IMR-90 (cell line): ENCODE results near the gene HES1. TPM values are rescaled to one million over a fixed set of nuclear protein-coding genes. Genes with fewer than 3 reads are reported as not detected.

Experiments
- ATAC-seq: fragments of 200-7000 bp; cut with Tn5 transposase; 2 replicates; pipeline ENCODE4 v1.9.1; 2020; ENCODE audit warnings: low read depth, mild to moderate bottlenecking, moderate library complexity
- BruUV-seq: library from RNA; stranded (reverse); fragments of 400-500 nt; replicated peaks from 2 replicates; lab custom pipeline; 2021; lab: Mats Ljungman, UMichigan
- CTCF ChIA-PET: fragments of 300-600 bp; formaldehyde crosslinking; extraction: SDS; loops from one replicate; lab custom pipeline; 2021; ENCODE audit warnings: antibody characterized with exemption; lab: Yijun Ruan, JAX
- POLR2A ChIA-PET: fragments of 300-600 bp; sonication (Branson Sonifier 250); formaldehyde crosslinking; loops from one replicate; lab custom pipeline; 2022; ENCODE audit warnings: antibody characterized with exemption; ENCODE audit not compliant: unreplicated experiment; lab: Charles Lee
- DNase-seq: peaks from one replicate; pipeline ENCODE4 v3.0.0; 2013
- H2AFZ ChIP-seq: replicated peaks from 2 replicates; pipeline ENCODE3; 2013; ENCODE audit warnings: low read length, mild to moderate bottlenecking; ENCODE audit not compliant: poor library complexity
- H2AK5ac ChIP-seq: 2 replicates; pipeline ENCODE4 v1.6.1; 2013; ENCODE audit warnings: low read depth, low read length, inconsistent platforms
- H2AK9ac ChIP-seq: replicated peaks from 2 replicates; pipeline ENCODE3; 2013; ENCODE audit warnings: mild to moderate bottlenecking, low read depth, low read length, moderate library complexity; ENCODE audit not compliant: poor library complexity
- H2BK120ac ChIP-seq: 2 replicates; pipeline ENCODE4 v1.6.1; 2013; ENCODE audit warnings: low read depth, low read length, inconsistent platforms
- H2BK15ac ChIP-seq: 3 replicates; pipeline ENCODE4 v1.6.1; 2013; ENCODE audit warnings: low read depth, low read length, inconsistent platforms
- H2BK20ac ChIP-seq: 2 replicates; pipeline ENCODE4 v1.6.1; 2013; ENCODE audit warnings: low read depth, mild to moderate bottlenecking, inconsistent platforms, low read length, moderate library complexity
- H2BK5ac ChIP-seq: 2 replicates; pipeline ENCODE4 v1.6.1; 2013; ENCODE audit warnings: mild to moderate bottlenecking, low read depth, low read length, inconsistent platforms; ENCODE audit not compliant: poor library complexity, severe bottlenecking
- H3K14ac ChIP-seq: replicated peaks from 2 replicates; pipeline ENCODE4 v1.6.1; 2013; ENCODE audit warnings: low read depth, low read length, inconsistent platforms
- H3K18ac ChIP-seq: 2 replicates; pipeline ENCODE4 v1.6.1; 2013; ENCODE audit warnings: low read depth, low read length, control low read depth
- H3K23ac ChIP-seq: 2 replicates; pipeline ENCODE4 v1.6.1; 2013; ENCODE audit warnings: low read depth, low read length, inconsistent platforms
- H3K27ac ChIP-seq: 2 replicates; pipeline ENCODE4 v1.5.1; 2013; ENCODE audit warnings: mild to moderate bottlenecking, control low read depth, low read length; ENCODE audit not compliant: insufficient read depth
- H3K27me3 ChIP-seq: 2 replicates; pipeline ENCODE4 v1.6.1; 2013; ENCODE audit warnings: low read length; ENCODE audit not compliant: control insufficient read depth, insufficient read depth
- H3K36me3 ChIP-seq: 2 replicates; pipeline ENCODE4 v1.6.1; 2013; ENCODE audit warnings: low read length, mixed read lengths; ENCODE audit not compliant: control insufficient read depth, insufficient read depth
- H3K4ac ChIP-seq: 2 replicates; pipeline ENCODE4 v1.6.1; 2013; ENCODE audit warnings: low read depth, low read length, inconsistent platforms
- H3K4me1 ChIP-seq: 2 replicates; pipeline ENCODE4 v1.6.1; 2013; ENCODE audit warnings: low read length, mixed read lengths; ENCODE audit not compliant: control insufficient read depth, insufficient read depth
- H3K4me2 ChIP-seq: 2 replicates; pipeline ENCODE4 v1.6.1; 2013; ENCODE audit warnings: low read depth, mild to moderate bottlenecking, control low read depth, low read length, moderate library complexity
- H3K4me3 ChIP-seq: 2 replicates; pipeline ENCODE4 v1.5.1; 2013; ENCODE audit warnings: low read depth, mild to moderate bottlenecking, control low read depth, low read length, moderate library complexity; ENCODE audit not compliant: insufficient read depth
- H3K56ac ChIP-seq: 2 replicates; pipeline ENCODE4 v1.6.1; 2013; ENCODE audit warnings: low read length, inconsistent platforms; ENCODE audit not compliant: insufficient read depth; ENCODE audit errors: extremely low read depth
- H3K79me1 ChIP-seq, 2 experiments: 2 replicates each; pipeline ENCODE4 v1.6.1; 2013; ENCODE audit warnings: low read length in 2 of 2, inconsistent platforms in 1 of 2, low read depth in 1 of 2
- H3K9ac ChIP-seq: 2 replicates; pipeline ENCODE4 v1.6.1; 2013; ENCODE audit warnings: low read depth, low read length, control low read depth
- H3K9me1 ChIP-seq: 2 replicates; pipeline ENCODE4 v1.6.1; 2013; ENCODE audit warnings: low read length, inconsistent platforms; ENCODE audit not compliant: insufficient read depth
- H3K9me3 ChIP-seq: 2 replicates; pipeline ENCODE4 v1.6.1; 2013; ENCODE audit warnings: low read length; ENCODE audit not compliant: control insufficient read depth, insufficient read depth
- H4K20me1 ChIP-seq: 2 replicates; pipeline ENCODE4 v1.6.1; 2013; ENCODE audit warnings: low read length, inconsistent platforms; ENCODE audit not compliant: insufficient read depth
- H4K5ac ChIP-seq: 2 replicates; pipeline ENCODE4 v1.6.1; 2013; ENCODE audit warnings: mild to moderate bottlenecking, low read depth, low read length, control low read depth
- H4K8ac ChIP-seq, 2 experiments: 2 replicates each; pipeline ENCODE4 v1.6.1; 2013; ENCODE audit warnings: low read depth in 2 of 2, low read length in 2 of 2, control low read depth in 1 of 2, inconsistent platforms in 1 of 2
- H4K91ac ChIP-seq: 2 replicates; pipeline ENCODE4 v1.6.1; 2013; ENCODE audit warnings: low read depth, low read length, inconsistent platforms; ENCODE audit not compliant: insufficient read depth
- BHLHE40 ChIP-seq: fragments of 150-350 bp; IDR thresholded peaks from 2 replicates; pipeline ENCODE4 v1.6.1; 2016; ENCODE audit warnings: mild to moderate bottlenecking, low read depth, low read length
- CEBPB ChIP-seq: IDR thresholded peaks from 2 replicates; pipeline ENCODE4 v1.6.1; 2012; ENCODE audit warnings: low read depth, low read length, improper control_type of control experiment
- CHD1 ChIP-seq: IDR thresholded peaks from 2 replicates; pipeline ENCODE4 v1.6.1; 2012; ENCODE audit warnings: low read depth, low read length, improper control_type of control experiment
- FOS ChIP-seq: fragments of 150-350 bp; IDR thresholded peaks from 2 replicates; pipeline ENCODE4 v1.6.1; 2016; ENCODE audit warnings: low read depth, low read length
- MAFK ChIP-seq: IDR thresholded peaks from 2 replicates; pipeline ENCODE4 v1.6.1; 2012; ENCODE audit warnings: low read depth, low read length, improper control_type of control experiment
- MAZ ChIP-seq: IDR thresholded peaks from 2 replicates; pipeline ENCODE4 v1.6.1; 2012; ENCODE audit warnings: low read depth, mild to moderate bottlenecking, low read length, improper control_type of control experiment, moderate library complexity, borderline replicate concordance
- MXI1 ChIP-seq: IDR thresholded peaks from 2 replicates; pipeline ENCODE4 v1.6.1; 2012; ENCODE audit warnings: low read depth, mild to moderate bottlenecking, low read length, moderate library complexity, borderline replicate concordance
- NFE2L2 ChIP-seq: fragments of 150-350 bp; IDR thresholded peaks from 2 replicates; pipeline ENCODE4 v1.6.1; 2016; ENCODE audit warnings: low read depth, mild to moderate bottlenecking, low read length
- POLR2A ChIP-seq: IDR thresholded peaks from 2 replicates; pipeline ENCODE4 v1.6.1; 2012; ENCODE audit warnings: mild to moderate bottlenecking, low read depth, low read length
- RAD21 ChIP-seq: IDR thresholded peaks from 2 replicates; pipeline ENCODE4 v1.6.1; 2012; ENCODE audit warnings: low read length, improper control_type of control experiment
- RCOR1 ChIP-seq: IDR thresholded peaks from 2 replicates; pipeline ENCODE4 v1.6.1; 2012; ENCODE audit warnings: mild to moderate bottlenecking, low read length, improper control_type of control experiment; ENCODE audit not compliant: insufficient replicate concordance
- RFX5 ChIP-seq: IDR thresholded peaks from 2 replicates; pipeline ENCODE4 v1.8.0; 2012; ENCODE audit warnings: low read depth, mild to moderate bottlenecking, low read length, moderate library complexity
- SMC3 ChIP-seq: fragments of 150-350 bp; IDR thresholded peaks from 2 replicates; pipeline ENCODE4 v1.6.1; 2016; ENCODE audit warnings: low read depth, mild to moderate bottlenecking, antibody characterized with exemption, low read length, moderate library complexity
- WGBS, 2 experiments: methylation state at CpG; one replicate each; pipeline versions ENCODE4 v1.1.5 to v1.1.7; 2013; ENCODE audit warnings: missing lambda C conversion rate in 2 of 2; ENCODE audit not compliant: insufficient read length in 1 of 2; ENCODE audit errors: extremely low coverage in 2 of 2; 5-methylcytosine and 5-hydroxymethylcytosine counted together
- dilution Hi-C: fragments of 300-500 bp; cut with HindIII; formaldehyde crosslinking; loops from one replicate; pipeline ENCODE4 v1.14.3; 2018; ENCODE audit warnings: low sequenced_read_pairs; ENCODE audit not compliant: unreplicated experiment
- in situ Hi-C: fragments of 300-500 bp; cut with MboI; formaldehyde crosslinking; loops from 3 replicates; pipeline ENCODE4 v1.14.3; 2019; ENCODE audit warnings: low sequenced_read_pairs, inconsistent platforms, mixed read lengths
- intact Hi-C: fragments of 100-400 bp; cut with micrococcal nuclease; formaldehyde crosslinking; loops from 2 replicates; pipeline ENCODE4 v1.10.0; 2022
- polyA plus RNA-seq, 3 experiments: library from polyadenylated mRNA; depleted of rRNA; stranded (reverse); fragments of >200 nt; gene quantifications; 2 replicates each; pipeline ENCODE4 v1.2.3, GENCODE V29; 2012; ENCODE audit warnings: low replicate concordance in 1 of 3
- total RNA-seq: library from RNA; depleted of rRNA; stranded (reverse); fragments of >200 nt; gene quantifications from 2 replicates; pipeline ENCODE4 v1.2.3, GENCODE V29; 2012
- TF ChIP-seq, protein P1 (sequence below): conservative IDR thresholded peaks from 2 replicates; pipeline ENCODE4 v1.5.1; 2012; ENCODE audit warnings: mild to moderate bottlenecking, low read depth, low read length, improper control_type of control experiment
- TF ChIP-seq, protein P2 (sequence below): fragments of 150-350 bp; IDR thresholded peaks from 2 replicates; pipeline ENCODE4 v1.6.1; 2017; ENCODE audit warnings: mild to moderate bottlenecking, antibody characterized with exemption, low read length, low read depth
- TF ChIP-seq, protein P3 (sequence below): fragments of 150-350 bp; IDR thresholded peaks from 2 replicates; pipeline ENCODE4 v1.6.1; 2016; ENCODE audit warnings: low read depth, mild to moderate bottlenecking, low read length, moderate library complexity, borderline replicate concordance

The HES1 gene
- total and polyA plus RNA-seq, 2 of the 4 experiments (the other 2 are of a cell fraction), result 3.6 to 6.7 TPM

DNA sequence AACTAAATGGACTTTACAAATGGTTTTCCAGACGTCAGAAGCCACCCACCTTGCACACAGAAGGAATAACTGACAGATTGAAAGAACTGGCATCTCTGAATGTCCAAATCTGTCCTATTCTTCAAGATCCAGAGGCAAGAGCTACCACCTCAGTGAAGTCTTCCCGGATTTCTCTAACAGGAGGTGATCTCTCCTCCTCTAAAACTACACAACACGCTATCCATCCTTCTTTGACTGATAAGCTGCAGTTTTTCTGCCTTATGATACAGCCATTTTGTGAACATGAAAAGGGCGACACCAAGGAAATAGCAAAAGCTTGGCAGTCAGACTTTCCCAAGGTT lies 37.1 kb upstream of the HES1 start:
- Histone ChIP-seq H2BK20ac (no peak overlapping the region), H3K23ac (no peak overlapping the region), H3K9ac (no peak overlapping the region), H4K8ac (no peak overlapping the region), H4K91ac (no peak overlapping the region), H2AK9ac (no peak overlapping the region), H3K4me3 (no peak overlapping the region), H3K9me1 (no peaks in the 10 kb centered on the region), H3K4ac (no peak overlapping the region), H2AFZ (no peak overlapping the region), H2BK120ac (no peak overlapping the region), H3K36me3 (no peaks in the 10 kb centered on the region), H4K20me1 (no peaks in the 10 kb centered on the region), H3K79me1 (no peaks in the 10 kb centered on the region), H2BK15ac (no peak overlapping the region), H3K4me2 (no peak overlapping the region), H2BK5ac (no peak overlapping the region), H4K5ac (no peak overlapping the region), H3K4me1 (no peaks in the 10 kb centered on the region), H3K9me3 (no peaks in the 10 kb centered on the region), H3K18ac (no peak overlapping the region), H2AK5ac (no peak overlapping the region), H3K27ac (no peak overlapping the region), H3K27me3 (peaks cover 65% of the 10 kb centered on the region), H3K14ac (no peak overlapping the region), H3K56ac (no peak overlapping the region)
- 60% methylated on average over 1 of the region's 4 CpGs; no CpG with 5 or more reads in 1 of the 2 experiments for WGBS, 2 experiments
- in situ Hi-C loops, result no loop called here
- TF ChIP-seq FOS (no peak), MXI1 (no peak), RAD21 (no peak), NFE2L2 (no peak), CHD1 (no peak), MAZ (no peak), POLR2A (no peak), CEBPB (no peak), MAFK (no peak), RCOR1 (no peak), RFX5 (no peak), BHLHE40 (no peak), SMC3 (no peak)
- TF ChIP-seq, protein P1, sequence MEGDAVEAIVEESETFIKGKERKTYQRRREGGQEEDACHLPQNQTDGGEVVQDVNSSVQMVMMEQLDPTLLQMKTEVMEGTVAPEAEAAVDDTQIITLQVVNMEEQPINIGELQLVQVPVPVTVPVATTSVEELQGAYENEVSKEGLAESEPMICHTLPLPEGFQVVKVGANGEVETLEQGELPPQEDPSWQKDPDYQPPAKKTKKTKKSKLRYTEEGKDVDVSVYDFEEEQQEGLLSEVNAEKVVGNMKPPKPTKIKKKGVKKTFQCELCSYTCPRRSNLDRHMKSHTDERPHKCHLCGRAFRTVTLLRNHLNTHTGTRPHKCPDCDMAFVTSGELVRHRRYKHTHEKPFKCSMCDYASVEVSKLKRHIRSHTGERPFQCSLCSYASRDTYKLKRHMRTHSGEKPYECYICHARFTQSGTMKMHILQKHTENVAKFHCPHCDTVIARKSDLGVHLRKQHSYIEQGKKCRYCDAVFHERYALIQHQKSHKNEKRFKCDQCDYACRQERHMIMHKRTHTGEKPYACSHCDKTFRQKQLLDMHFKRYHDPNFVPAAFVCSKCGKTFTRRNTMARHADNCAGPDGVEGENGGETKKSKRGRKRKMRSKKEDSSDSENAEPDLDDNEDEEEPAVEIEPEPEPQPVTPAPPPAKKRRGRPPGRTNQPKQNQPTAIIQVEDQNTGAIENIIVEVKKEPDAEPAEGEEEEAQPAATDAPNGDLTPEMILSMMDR, result no peak
- TF ChIP-seq, protein P2, sequence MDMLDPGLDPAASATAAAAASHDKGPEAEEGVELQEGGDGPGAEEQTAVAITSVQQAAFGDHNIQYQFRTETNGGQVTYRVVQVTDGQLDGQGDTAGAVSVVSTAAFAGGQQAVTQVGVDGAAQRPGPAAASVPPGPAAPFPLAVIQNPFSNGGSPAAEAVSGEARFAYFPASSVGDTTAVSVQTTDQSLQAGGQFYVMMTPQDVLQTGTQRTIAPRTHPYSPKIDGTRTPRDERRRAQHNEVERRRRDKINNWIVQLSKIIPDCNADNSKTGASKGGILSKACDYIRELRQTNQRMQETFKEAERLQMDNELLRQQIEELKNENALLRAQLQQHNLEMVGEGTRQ, result no peak
- TF ChIP-seq, protein P3, sequence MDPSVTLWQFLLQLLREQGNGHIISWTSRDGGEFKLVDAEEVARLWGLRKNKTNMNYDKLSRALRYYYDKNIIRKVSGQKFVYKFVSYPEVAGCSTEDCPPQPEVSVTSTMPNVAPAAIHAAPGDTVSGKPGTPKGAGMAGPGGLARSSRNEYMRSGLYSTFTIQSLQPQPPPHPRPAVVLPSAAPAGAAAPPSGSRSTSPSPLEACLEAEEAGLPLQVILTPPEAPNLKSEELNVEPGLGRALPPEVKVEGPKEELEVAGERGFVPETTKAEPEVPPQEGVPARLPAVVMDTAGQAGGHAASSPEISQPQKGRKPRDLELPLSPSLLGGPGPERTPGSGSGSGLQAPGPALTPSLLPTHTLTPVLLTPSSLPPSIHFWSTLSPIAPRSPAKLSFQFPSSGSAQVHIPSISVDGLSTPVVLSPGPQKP, result no peak
- DNase-seq (no peak), ATAC-seq (no peak)
- CTCF ChIA-PET, result no interaction called here
- dilution Hi-C loops, result no loop called here
- no TSS peak for BruUV-seq
- intact Hi-C loops, result no loop called here
- POLR2A ChIA-PET, result no interaction called here
